ENCODE results near the gene CHDH.

- TF ChIP-seq CTCF (IDR thresholded peaks at IDR 0.05) = no peak
- no peak for TF ChIP-seq POLR2A (IDR thresholded peaks at IDR 0.05)
Measured at GRCh38 chr3:53798144-53798543, 48.1 kb downstream of the CHDH start.

Measured in body of pancreas (tissue), 4 donors.